ENCODE measurements around the gene LAMA1. TPM values are rescaled to one million over a fixed set of nuclear protein-coding genes. Genes with fewer than 3 reads are reported as not detected.

LAMA1 gene
- total and polyA plus RNA-seq, 2 donors (not counting 3 experiments of a cell fraction or from before 2014, with no cell fraction given), result 0.04 TPM; not detected in 1

DNA sequence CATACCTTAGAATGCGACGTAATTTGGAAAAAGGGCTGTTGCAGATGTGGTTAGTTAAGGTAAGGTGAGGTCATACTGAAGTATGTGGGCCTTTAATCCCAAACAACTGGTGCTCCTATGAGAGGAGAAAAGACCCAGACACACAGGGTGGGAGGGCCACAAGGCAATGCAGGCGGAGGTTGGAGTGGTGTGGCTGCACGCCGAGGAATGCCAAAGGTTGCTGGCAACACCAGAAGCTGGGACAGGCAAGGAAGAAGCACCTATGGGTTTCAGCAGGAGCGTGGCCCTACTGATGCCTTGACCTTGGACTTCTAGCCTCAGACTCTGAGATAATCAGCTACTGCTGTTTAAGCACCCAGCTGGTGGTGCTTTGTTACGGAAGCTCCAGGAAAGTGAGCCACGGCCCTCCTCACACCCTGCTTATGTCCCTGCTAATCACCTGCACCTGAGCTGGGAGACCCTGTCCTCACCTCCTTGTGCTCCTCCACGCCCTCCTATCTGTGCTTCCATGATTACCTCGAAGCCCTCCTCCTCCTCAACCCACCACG lies 48.3 kb upstream of the LAMA1 start:
- no peak overlapping the region for H3K4me2 ChIP-seq (ENCODE audit: insufficient read depth, low read length)
- no peak overlapping the region for H3K4me3 ChIP-seq (replicated peaks in 1 of 3; ENCODE audit: insufficient read depth in 1 of 3, low read depth in 1 of 3, low read length in 3 of 3)
- no peaks in the 10 kb centered on the region for H3K9me3 ChIP-seq (replicated peaks; ENCODE audit: control insufficient read depth, insufficient read depth, low read length)
- H3K36me3 ChIP-seq (ENCODE audit: control insufficient read depth in 2 of 2, extremely low read depth in 1 of 2, insufficient read depth in 2 of 2, low read length in 2 of 2), result no peaks in the 10 kb centered on the region
- TF ChIP-seq CTCF (IDR thresholded peaks at IDR 0.05; ENCODE audit: extremely low read depth in 1 of 2, insufficient read depth in 1 of 2, low read depth in 1 of 2, low read length in 2 of 2) (no peak), GATA2 (IDR thresholded peaks at IDR 0.05; ENCODE audit: insufficient read depth, insufficient read length, low read depth, low read length) (no peak), MYC (IDR thresholded peaks at IDR 0.05; ENCODE audit: low read depth, low read length) (no peak), JUN (IDR thresholded peaks at IDR 0.05; ENCODE audit: borderline replicate concordance, insufficient read depth, insufficient read length, low read depth) (no peak), POLR2AphosphoS5 (IDR thresholded peaks at IDR 0.05; ENCODE audit: insufficient read depth, low read depth, low read length) (no peak), EZH2 (IDR thresholded peaks at IDR 0.05; ENCODE audit: borderline replicate concordance, low read depth, low read length, severe bottlenecking) (no peak), POLR2A (IDR thresholded peaks at IDR 0.05; ENCODE audit: low read depth, low read length) (no peak), MAX (IDR thresholded peaks at IDR 0.05; ENCODE audit: insufficient read depth, insufficient read length) (no peak), FOS (IDR thresholded peaks at IDR 0.05; ENCODE audit: borderline replicate concordance, insufficient read depth, low read length) (no peak)
- intact Hi-C loops (cut with micrococcal nuclease), result no loop called here
- no peaks in the 10 kb centered on the region for H3K4me1 ChIP-seq (ENCODE audit: control insufficient read depth, extremely low read depth, insufficient read depth, low read length)
- H2AFZ ChIP-seq (ENCODE audit: low read depth, low read length), result no peak overlapping the region
- H4K20me1 ChIP-seq (replicated peaks; ENCODE audit: control insufficient read depth, extremely low read depth, insufficient read depth, low read length), result no peaks in the 10 kb centered on the region
- no peak for FAIRE-seq
- DNase-seq (ENCODE audit: low read depth, low spot score), result no peak
- H3K27ac ChIP-seq (ENCODE audit: insufficient read depth, low read depth, low read length), result no peak overlapping the region
- no peaks in the 10 kb centered on the region for H3K79me2 ChIP-seq (ENCODE audit: control insufficient read depth, insufficient read depth, low read length)
- no TSS peak for BruUV-seq (replicated peaks)
- no peak overlapping the region for H3K9ac ChIP-seq (replicated peaks; ENCODE audit: extremely low read depth, insufficient read depth, low read length)
- dilution Hi-C loops (cut with MboI; ENCODE audit: extremely low pct_ligation_motif_present, low sequenced_read_pairs), result no loop called here
- CTCF ChIA-PET, result interaction anchor here (1.8 kb wide), 1 partner anchor 11 kb away, joined by 10 read pairs; no protein-coding TSS in a partner anchor
- H3K27me3 ChIP-seq (ENCODE audit: control insufficient read depth in 2 of 2, insufficient read depth in 2 of 2, low read length in 2 of 2), result no peaks in the 10 kb centered on the region
- POLR2A ChIA-PET, result no interaction called here
- no peaks in the 10 kb centered on the region for H3K9me1 ChIP-seq (replicated peaks; ENCODE audit: control insufficient read depth, extremely low read depth, insufficient read depth, low read length)

Data from endothelial cell of umbilical vein (primary cell).